IPS DF 19.7 (cell line): ENCODE results near the gene RNF20.
A peak's percentile ranks its signal among the peaks of the same experiment; 100 is the strongest.
"Not testable (repeated sequence)": the region's sequence is repeated elsewhere in the genome, so short reads cannot be mapped to it uniquely, and the experiment has no call there.

Experiments
- DNase-seq: peaks from one replicate; pipeline ENCODE4 v3.0.0-alpha.2; 2013; ENCODE audit warnings: low read depth, low spot score

The RNF20 gene

GRCh38 chr9:101587332-101588043 is 53.8 kb downstream of the RNF20 start:
- DNase-seq, result no peak

GRCh38 chr9:101590074-101590473 is 56.4 kb downstream of the RNF20 start:
- not testable (repeated sequence) for DNase-seq

DNA sequence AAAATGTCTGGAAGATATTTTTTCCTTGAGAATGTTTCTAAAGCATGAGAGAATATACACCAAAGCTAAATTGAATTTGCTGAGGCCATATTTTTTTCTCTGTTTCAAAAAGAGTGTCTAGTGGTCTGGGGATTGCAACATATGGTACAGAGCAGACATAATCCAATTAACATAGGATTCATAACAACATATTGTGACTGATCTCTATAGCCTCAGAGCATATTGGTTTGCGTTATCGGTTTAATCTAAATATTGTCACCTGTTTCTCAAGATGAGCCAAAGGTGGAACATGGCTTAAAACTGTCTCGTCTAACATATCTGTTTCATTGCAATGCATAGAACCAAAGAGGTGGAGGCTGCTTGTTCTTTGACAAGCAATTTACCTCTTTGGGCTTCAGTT is 57.2 kb downstream of the RNF20 start:
- DNase-seq, result no peak

- DNase-seq, result no peak
Measured at GRCh38 chr9:101591787-101592446, 58.3 kb downstream of the RNF20 start.

DNA sequence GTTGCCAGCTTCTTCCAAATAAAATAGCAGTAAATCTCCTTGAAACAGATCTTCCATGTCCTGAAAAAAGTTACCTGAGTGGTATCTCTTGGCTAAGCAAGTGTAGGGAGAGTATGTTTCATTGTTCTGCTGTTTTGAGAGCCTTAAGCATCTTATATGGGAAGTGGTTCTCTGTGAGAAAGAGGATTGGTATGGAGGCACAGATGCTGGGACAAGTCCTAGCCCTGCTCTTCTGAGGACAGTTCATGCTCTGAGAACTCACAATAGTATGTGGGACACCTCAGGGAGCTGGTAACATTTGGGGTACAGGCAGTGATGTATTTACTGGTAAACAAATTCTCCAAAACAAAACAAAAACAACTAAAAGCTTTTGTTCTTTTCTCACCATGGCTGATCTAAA is 59.1 kb downstream of the RNF20 start:
- DNase-seq, result no peak

GRCh38 chr9:101593345-101593744 is 59.7 kb downstream of the RNF20 start:
- DNase-seq, result no peak

DNA sequence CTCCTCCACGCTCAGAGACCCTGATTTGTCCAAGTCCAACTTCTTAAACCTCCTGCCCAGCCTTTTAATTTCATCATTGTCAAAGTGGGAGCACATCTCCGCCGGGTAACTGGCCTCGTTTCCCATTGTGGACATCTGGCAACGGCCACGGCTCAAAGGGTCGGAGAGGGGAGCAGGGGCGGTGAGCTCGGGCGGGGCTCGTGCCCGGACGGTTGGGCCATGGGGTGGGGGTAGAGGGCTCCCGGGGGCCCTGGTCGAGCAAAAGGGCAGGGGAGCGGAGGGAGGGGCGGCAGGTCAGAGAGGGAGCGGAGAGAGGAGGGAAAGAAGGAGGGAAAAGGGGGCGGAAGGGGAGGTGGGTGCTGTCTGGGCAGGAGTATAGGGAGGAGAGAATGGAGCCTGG is 61.1 kb downstream of the RNF20 start, which contains the start of gene PPP3R2:
Gene PPP3R2 (minus strand): TSS at position 174 of the 400 bp plus-strand sequence. CDS start 48 bp downstream, at position 126.
- no peak for DNase-seq

- peak; percentile 47 for DNase-seq
Measured at GRCh38 chr9:101601904-101602765, 68.5 kb downstream of the RNF20 start.

DNA sequence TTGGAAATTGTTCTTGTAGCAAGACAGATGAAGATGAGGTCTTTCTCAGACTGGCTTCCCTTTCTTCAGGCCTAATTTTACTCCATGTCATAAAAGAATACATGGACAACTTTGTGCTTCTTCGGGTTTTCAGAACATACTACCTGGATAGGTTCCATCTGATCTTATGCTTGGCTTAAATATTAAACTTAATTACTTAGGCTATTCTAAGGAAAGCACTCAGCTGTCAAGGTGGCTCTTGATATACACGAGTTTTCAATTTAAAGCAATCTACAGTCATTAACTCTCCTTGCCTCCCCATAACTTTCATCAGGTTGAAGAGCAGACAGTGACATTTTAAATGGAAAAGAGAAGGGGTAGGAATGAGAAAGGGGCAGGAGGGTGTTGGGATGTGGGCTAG is 70.6 kb downstream of the RNF20 start:
- DNase-seq, result no peak

GRCh38 chr9:101605547-101605946 is 71.9 kb downstream of the RNF20 start:
- no peak for DNase-seq
